DOHH2 (cell line): Measurements from ENCODE around the gene ZNF48.

Experiments used
- H3F3A ChIP-seq: fragments of 200-600 bp; sonication (generic), shearing (Covaris generic); 2 replicates; pipeline ENCODE4 v1.6.0; 2016; ENCODE audit warnings: antibody characterized with exemption, mild to moderate bottlenecking; ENCODE audit not compliant: control insufficient read depth, insufficient read depth
- H3K27ac ChIP-seq: fragments of 200-600 bp; sonication (generic); 2 replicates; pipeline ENCODE4 v1.5.1; 2014; ENCODE audit warnings: low read depth, mild to moderate bottlenecking, low read length, moderate library complexity
- H3K27me3 ChIP-seq: fragments of 200-600 bp; sonication (generic); 2 replicates; pipeline ENCODE4 v1.6.1; 2014; ENCODE audit warnings: mild to moderate bottlenecking, low read length, mixed read lengths; ENCODE audit not compliant: control insufficient read depth
- H3K36me3 ChIP-seq: fragments of 200-600 bp; sonication (generic); 2 replicates; pipeline ENCODE4 v1.6.1; 2014; ENCODE audit warnings: mild to moderate bottlenecking, low read length, moderate library complexity, mixed read lengths; ENCODE audit not compliant: control insufficient read depth
- H3K4me1 ChIP-seq: fragments of 200-600 bp; sonication (generic); 2 replicates; pipeline ENCODE4 v1.6.1; 2014; ENCODE audit warnings: mild to moderate bottlenecking, low read length, mixed read lengths; ENCODE audit not compliant: control insufficient read depth
- H3K4me2 ChIP-seq: fragments of 200-600 bp; sonication (generic); 2 replicates; pipeline ENCODE4 v1.6.0; 2014; ENCODE audit warnings: mild to moderate bottlenecking, low read length, moderate library complexity
- H3K4me3 ChIP-seq: fragments of 200-600 bp; sonication (generic); 2 replicates; pipeline ENCODE4 v1.5.1; 2014; ENCODE audit warnings: mild to moderate bottlenecking, low read length, mixed read lengths
- H3K79me2 ChIP-seq: fragments of 200-600 bp; sonication (generic); 2 replicates; pipeline ENCODE4 v1.6.1; 2014; ENCODE audit warnings: mild to moderate bottlenecking, low read length, mixed read lengths; ENCODE audit not compliant: control insufficient read depth
- H3K9me2 ChIP-seq: fragments of 200-600 bp; sonication (generic); replicated peaks from 2 replicates; pipeline ENCODE4 v1.6.1; 2014; ENCODE audit warnings: mild to moderate bottlenecking, low read length, mixed read lengths; ENCODE audit not compliant: control insufficient read depth
- H3K9me3 ChIP-seq: fragments of 200-600 bp; sonication (generic); 2 replicates; pipeline ENCODE4 v1.6.1; 2014; ENCODE audit warnings: antibody characterized with exemption, low read length, mixed read lengths; ENCODE audit not compliant: control insufficient read depth, insufficient read depth
- H4K20me1 ChIP-seq: fragments of 200-600 bp; sonication (generic); 2 replicates; pipeline ENCODE4 v1.6.0; 2014; ENCODE audit warnings: low read depth, mild to moderate bottlenecking, antibody characterized with exemption, low read length, moderate library complexity; ENCODE audit not compliant: control insufficient read depth, insufficient read depth
- CTCF ChIP-seq: fragments of 200-600 bp; sonication (generic); IDR thresholded peaks from one replicate; pipeline ENCODE4 v1.5.1; 2014; ENCODE audit warnings: antibody characterized with exemption, mild to moderate bottlenecking, low read depth, low read length; ENCODE audit not compliant: poor library complexity, severe bottlenecking
- EZH2phosphoT487 ChIP-seq: fragments of 200-600 bp; sonication (generic); IDR thresholded peaks from 2 replicates; pipeline ENCODE4 v1.6.1; 2017; ENCODE audit warnings: borderline replicate concordance, mild to moderate bottlenecking, antibody characterized with exemption, low read length, moderate library complexity, mixed read lengths

ZNF48 gene

GRCh38 chr16:30438835-30439234 is 43.6 kb downstream of the ZNF48 start:
- Histone ChIP-seq H3K79me2 (peaks cover 17% of the 10 kb centered on the region), H3K4me1 (peaks cover 37% of the 10 kb centered on the region), H3K36me3 (peaks cover 15% of the 10 kb centered on the region), H3K4me3 (peak overlapping the region; percentile 51; the same call in 1 of the 2 replicates), H3K27me3 (no peaks in the 10 kb centered on the region), H3K4me2 (peak overlapping the region; percentile 66; the same call in 1 of the 2 replicates), H4K20me1 (peaks cover 8% of the 10 kb centered on the region; the same call in 1 of the 2 replicates), H3F3A (peaks cover 22% of the 10 kb centered on the region), H3K27ac (no peak overlapping the region), H3K9me2 (no peaks in the 10 kb centered on the region), H3K9me3 (no peaks in the 10 kb centered on the region)
- no peak for TF ChIP-seq EZH2phosphoT487
- no peak for TF ChIP-seq CTCF

- peaks cover 47% of the 10 kb centered on the region for H3K4me1 ChIP-seq
- H3F3A ChIP-seq, result peaks cover 30% of the 10 kb centered on the region
- H4K20me1 ChIP-seq, result peaks cover 18% of the 10 kb centered on the region
- TF ChIP-seq CTCF (no peak), EZH2phosphoT487 (no peak)
- H3K36me3 ChIP-seq, result peaks cover 25% of the 10 kb centered on the region
- peak overlapping the region; percentile 28 for H3K27ac ChIP-seq
- H3K4me3 ChIP-seq, result peak overlapping the region; percentile 51
- H3K27me3 ChIP-seq, result no peaks in the 10 kb centered on the region
- no peaks in the 10 kb centered on the region for H3K9me3 ChIP-seq
- H3K4me2 ChIP-seq, result peak overlapping the region; percentile 66
- no peaks in the 10 kb centered on the region for H3K9me2 ChIP-seq
- peaks cover 27% of the 10 kb centered on the region for H3K79me2 ChIP-seq
These were observed 44.6 kb downstream of the ZNF48 start for GRCh38 chr16:30439720-30440348.

GRCh38 chr16:30443631-30444030 is 48.4 kb downstream of the ZNF48 start:
- TF ChIP-seq CTCF, result no peak
- no peak for TF ChIP-seq EZH2phosphoT487
- peaks cover 42% of the 10 kb centered on the region for H3K79me2 ChIP-seq
- peaks cover 37% of the 10 kb centered on the region for H3F3A ChIP-seq
- peak overlapping the region; percentile 91 for H3K4me3 ChIP-seq
- H4K20me1 ChIP-seq, result peaks cover 21% of the 10 kb centered on the region
- peak overlapping the region; percentile 96 for H3K4me2 ChIP-seq
- no peak overlapping the region for H3K27ac ChIP-seq
- peaks cover 58% of the 10 kb centered on the region for H3K4me1 ChIP-seq
- peaks cover 33% of the 10 kb centered on the region for H3K36me3 ChIP-seq
- H3K9me3 ChIP-seq, result no peaks in the 10 kb centered on the region
- H3K27me3 ChIP-seq, result no peaks in the 10 kb centered on the region
- H3K9me2 ChIP-seq, result no peaks in the 10 kb centered on the region
